SK-N-SH treated with all-trans-retinoic acid at 6 μM for 48 hours (cell line): ENCODE measurements around the gene EIF5.

Experiments
- ATAC-seq: fragments of 200-7000 bp; cut with Tn5 transposase; 3 replicates; pipeline ENCODE4 v1.9.1; 2020; ENCODE audit warnings: mild to moderate bottlenecking, moderate library complexity
- ARNTL ChIP-seq: fragments of 450-650 bp; formaldehyde crosslinking; IDR thresholded peaks from 2 replicates; pipeline ENCODE4 v1.5.0; 2020; ENCODE audit warnings: low read depth, mild to moderate bottlenecking, moderate library complexity, borderline replicate concordance
- BACH2 ChIP-seq: fragments of 250-450 bp; sonication (Bioruptor Pico); IDR thresholded peaks from 2 replicates; pipeline ENCODE4 v1.9.0; 2021; ENCODE audit warnings: mild to moderate bottlenecking, borderline replicate concordance
- CREB5 ChIP-seq: fragments of 250-450 bp; sonication (Bioruptor Pico); IDR thresholded peaks from 2 replicates; pipeline ENCODE4 v1.5.1; 2020; ENCODE audit warnings: low read depth, mild to moderate bottlenecking, moderate library complexity
- CSDC2 ChIP-seq: fragments of 250-450 bp; sonication (Bioruptor Pico); IDR thresholded peaks from 2 replicates; pipeline ENCODE4 v1.5.0; 2020; ENCODE audit warnings: mild to moderate bottlenecking, moderate library complexity
- CSRNP3 ChIP-seq: fragments of 250-450 bp; sonication (Bioruptor Pico); IDR thresholded peaks from 2 replicates; pipeline ENCODE4 v1.5.1; 2021; ENCODE audit warnings: mild to moderate bottlenecking, moderate library complexity
- ESRRG ChIP-seq: fragments of 250-450 bp; sonication (Bioruptor Pico); IDR thresholded peaks from 2 replicates; pipeline ENCODE4 v1.6.1; 2021; ENCODE audit warnings: mild to moderate bottlenecking
- GLIS3 ChIP-seq: fragments of 250-450 bp; sonication (Bioruptor Pico); IDR thresholded peaks from 2 replicates; pipeline ENCODE4 v1.5.0; 2020; ENCODE audit warnings: mild to moderate bottlenecking, moderate library complexity
- ISL1 ChIP-seq: fragments of 250-450 bp; sonication (Bioruptor Pico); IDR thresholded peaks from 2 replicates; pipeline ENCODE4 v2.1.2; 2022; ENCODE audit warnings: mild to moderate bottlenecking, moderate library complexity
- PATZ1 ChIP-seq: fragments of 250-450 bp; sonication (Bioruptor Pico); IDR thresholded peaks from 2 replicates; pipeline ENCODE4 v1.8.0; 2020; ENCODE audit warnings: mild to moderate bottlenecking, moderate library complexity, borderline replicate concordance
- POU6F1 ChIP-seq: fragments of 250-450 bp; sonication (Bioruptor Pico); IDR thresholded peaks from 2 replicates; pipeline ENCODE4 v1.8.0; 2021; ENCODE audit warnings: low read depth, mild to moderate bottlenecking, moderate library complexity, borderline replicate concordance
- PPARA ChIP-seq: fragments of 250-450 bp; sonication (Bioruptor Pico); IDR thresholded peaks from 2 replicates; pipeline ENCODE4 v1.5.0; 2020; ENCODE audit warnings: mild to moderate bottlenecking, borderline replicate concordance
- RARB ChIP-seq: fragments of 250-450 bp; sonication (Bioruptor Pico); IDR thresholded peaks from 2 replicates; pipeline ENCODE4 v1.8.0; 2021; ENCODE audit warnings: mild to moderate bottlenecking, moderate library complexity
- SNAI2 ChIP-seq: fragments of 250-450 bp; sonication (Bioruptor Pico); IDR thresholded peaks from 2 replicates; pipeline ENCODE4 v1.5.0; 2020; ENCODE audit warnings: mild to moderate bottlenecking, moderate library complexity
- TCF4 ChIP-seq: fragments of 250-450 bp; sonication (Bioruptor Pico); IDR thresholded peaks from 2 replicates; pipeline ENCODE4 v1.8.0; 2021; ENCODE audit warnings: mild to moderate bottlenecking, moderate library complexity, borderline replicate concordance
- TOX ChIP-seq: fragments of 250-450 bp; sonication (Bioruptor Pico); IDR thresholded peaks from 2 replicates; pipeline ENCODE4 v1.8.0; 2021; ENCODE audit warnings: mild to moderate bottlenecking, moderate library complexity, borderline replicate concordance
- TSHZ2 ChIP-seq: fragments of 250-450 bp; sonication (Bioruptor Pico); IDR thresholded peaks from 2 replicates; pipeline ENCODE4 v1.5.0; 2020; ENCODE audit warnings: mild to moderate bottlenecking, moderate library complexity
- ZC3H10 ChIP-seq: fragments of 250-450 bp; sonication (Bioruptor Pico); IDR thresholded peaks from 2 replicates; pipeline ENCODE4 v1.5.1; 2021; ENCODE audit warnings: mild to moderate bottlenecking, moderate library complexity
- ZFP3 ChIP-seq: fragments of 250-450 bp; sonication (Bioruptor Pico); IDR thresholded peaks from 2 replicates; pipeline ENCODE4 v1.5.0; 2020; ENCODE audit warnings: mild to moderate bottlenecking, moderate library complexity
- ZFP30 ChIP-seq: fragments of 450-650 bp; formaldehyde crosslinking; IDR thresholded peaks from 2 replicates; pipeline ENCODE4 v1.5.0; 2022; ENCODE audit warnings: mild to moderate bottlenecking, moderate library complexity
- ZNF565 ChIP-seq: fragments of 450-650 bp; formaldehyde crosslinking; conservative IDR thresholded peaks from 2 replicates; pipeline ENCODE4 v1.5.0; 2020; ENCODE audit warnings: low read depth, mild to moderate bottlenecking, moderate library complexity
- ZNF8 ChIP-seq: fragments of 450-650 bp; formaldehyde crosslinking; IDR thresholded peaks from 2 replicates; pipeline ENCODE4 v1.5.0; 2020; ENCODE audit warnings: mild to moderate bottlenecking, moderate library complexity

Gene EIF5

GRCh38 chr14:103370087-103370486, 36.0 kb downstream of the EIF5 start:
- no peak for TF ChIP-seq BACH2
- TF ChIP-seq RARB (CRISPR knock-in tag), result no peak
- TF ChIP-seq PPARA (CRISPR knock-in tag), result no peak
- no peak for TF ChIP-seq CSDC2 (CRISPR knock-in tag)
- no peak for TF ChIP-seq ARNTL (CRISPR knock-in tag)
- ATAC-seq, result no peak

- ATAC-seq, result no peak
- TF ChIP-seq ZFP30 (CRISPR knock-in tag), result no peak
- TF ChIP-seq ZNF8 (CRISPR knock-in tag), result no peak
- TF ChIP-seq PATZ1, result no peak
- no peak for TF ChIP-seq ESRRG (CRISPR knock-in tag)
- TF ChIP-seq CSRNP3, result no peak
- no peak for TF ChIP-seq TOX (CRISPR knock-in tag)
- no peak for TF ChIP-seq CREB5 (CRISPR knock-in tag)
- TF ChIP-seq ZC3H10 (CRISPR knock-in tag), result no peak
These were observed 38.0 kb downstream of the EIF5 start for GRCh38 chr14:103372017-103372416.

GRCh38 chr14:103372552-103373304, 38.7 kb downstream of the EIF5 start:
- peak; percentile 96 for ATAC-seq
- TF ChIP-seq BACH2, result no peak
- no peak for TF ChIP-seq ZFP3 (CRISPR knock-in tag)
- TF ChIP-seq ZC3H10 (CRISPR knock-in tag), result no peak
- no peak for TF ChIP-seq TOX (CRISPR knock-in tag)
- TF ChIP-seq CREB5 (CRISPR knock-in tag), result no peak
- TF ChIP-seq ZFP30 (CRISPR knock-in tag), result no peak
- TF ChIP-seq SNAI2 (CRISPR knock-in tag), result no peak
- TF ChIP-seq ARNTL (CRISPR knock-in tag), result no peak
- TF ChIP-seq POU6F1 (CRISPR knock-in tag), result no peak
- TF ChIP-seq ZNF565 (CRISPR knock-in tag), result no peak
- no peak for TF ChIP-seq GLIS3

GRCh38 chr14:103374121-103374520, 40.1 kb downstream of the EIF5 start:
- no peak for ATAC-seq
- TF ChIP-seq ISL1 (no peak), GLIS3 (no peak), RARB (CRISPR knock-in tag) (no peak), ESRRG (CRISPR knock-in tag) (no peak), ZC3H10 (CRISPR knock-in tag) (no peak), ZFP3 (CRISPR knock-in tag) (no peak), PPARA (CRISPR knock-in tag) (no peak), ARNTL (CRISPR knock-in tag) (no peak), ZNF8 (CRISPR knock-in tag) (no peak), TOX (CRISPR knock-in tag) (no peak), TCF4 (CRISPR knock-in tag) (no peak), CREB5 (CRISPR knock-in tag) (no peak), BACH2 (no peak), TSHZ2 (CRISPR knock-in tag) (no peak)
